ENCODE results near the gene ZNF358. TPM values are rescaled to one million over a fixed set of nuclear protein-coding genes. Genes with fewer than 3 reads are reported as not detected.
A peak's percentile ranks its signal among the peaks of the same experiment; 100 is the strongest.

The ZNF358 gene
- total RNA-seq, 6 experiments from 2014 or later: 15.3 to 35.1 (median 24.8) TPM

DNA sequence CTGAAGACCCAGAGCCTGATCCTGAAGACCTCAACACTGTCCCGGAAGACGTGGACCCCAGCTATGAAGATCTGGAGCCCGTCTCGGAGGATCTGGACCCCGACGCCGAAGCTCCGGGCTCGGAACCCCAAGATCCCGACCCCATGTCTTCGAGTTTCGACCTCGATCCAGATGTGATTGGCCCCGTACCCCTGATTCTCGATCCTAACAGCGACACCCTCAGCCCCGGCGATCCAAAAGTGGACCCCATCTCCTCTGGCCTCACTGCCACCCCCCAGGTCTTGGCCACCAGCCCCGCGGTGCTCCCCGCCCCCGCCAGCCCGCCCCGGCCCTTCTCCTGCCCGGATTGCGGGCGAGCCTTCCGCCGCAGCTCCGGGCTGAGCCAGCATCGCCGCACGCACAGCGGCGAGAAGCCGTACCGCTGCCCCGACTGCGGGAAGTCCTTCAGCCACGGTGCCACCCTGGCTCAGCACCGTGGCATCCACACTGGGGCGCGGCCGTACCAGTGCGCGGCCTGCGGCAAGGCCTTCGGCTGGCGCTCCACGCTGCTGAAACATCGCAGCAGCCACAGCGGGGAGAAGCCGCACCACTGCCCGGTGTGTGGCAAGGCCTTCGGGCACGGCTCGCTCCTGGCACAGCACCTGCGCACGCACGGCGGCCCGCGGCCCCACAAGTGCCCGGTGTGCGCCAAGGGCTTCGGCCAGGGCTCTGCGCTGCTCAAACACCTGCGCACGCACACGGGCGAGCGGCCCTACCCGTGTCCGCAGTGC lies 3.6 kb downstream of the ZNF358 start:
- no peak for TF ChIP-seq POLR2A (IDR thresholded peaks at IDR 0.05)
- TF ChIP-seq, protein P1, sequence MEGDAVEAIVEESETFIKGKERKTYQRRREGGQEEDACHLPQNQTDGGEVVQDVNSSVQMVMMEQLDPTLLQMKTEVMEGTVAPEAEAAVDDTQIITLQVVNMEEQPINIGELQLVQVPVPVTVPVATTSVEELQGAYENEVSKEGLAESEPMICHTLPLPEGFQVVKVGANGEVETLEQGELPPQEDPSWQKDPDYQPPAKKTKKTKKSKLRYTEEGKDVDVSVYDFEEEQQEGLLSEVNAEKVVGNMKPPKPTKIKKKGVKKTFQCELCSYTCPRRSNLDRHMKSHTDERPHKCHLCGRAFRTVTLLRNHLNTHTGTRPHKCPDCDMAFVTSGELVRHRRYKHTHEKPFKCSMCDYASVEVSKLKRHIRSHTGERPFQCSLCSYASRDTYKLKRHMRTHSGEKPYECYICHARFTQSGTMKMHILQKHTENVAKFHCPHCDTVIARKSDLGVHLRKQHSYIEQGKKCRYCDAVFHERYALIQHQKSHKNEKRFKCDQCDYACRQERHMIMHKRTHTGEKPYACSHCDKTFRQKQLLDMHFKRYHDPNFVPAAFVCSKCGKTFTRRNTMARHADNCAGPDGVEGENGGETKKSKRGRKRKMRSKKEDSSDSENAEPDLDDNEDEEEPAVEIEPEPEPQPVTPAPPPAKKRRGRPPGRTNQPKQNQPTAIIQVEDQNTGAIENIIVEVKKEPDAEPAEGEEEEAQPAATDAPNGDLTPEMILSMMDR (IDR thresholded peaks at IDR 0.05): no peak
- intact Hi-C loops (cut with DNase I): no loop called here
- DNase-seq: no peak

DNA sequence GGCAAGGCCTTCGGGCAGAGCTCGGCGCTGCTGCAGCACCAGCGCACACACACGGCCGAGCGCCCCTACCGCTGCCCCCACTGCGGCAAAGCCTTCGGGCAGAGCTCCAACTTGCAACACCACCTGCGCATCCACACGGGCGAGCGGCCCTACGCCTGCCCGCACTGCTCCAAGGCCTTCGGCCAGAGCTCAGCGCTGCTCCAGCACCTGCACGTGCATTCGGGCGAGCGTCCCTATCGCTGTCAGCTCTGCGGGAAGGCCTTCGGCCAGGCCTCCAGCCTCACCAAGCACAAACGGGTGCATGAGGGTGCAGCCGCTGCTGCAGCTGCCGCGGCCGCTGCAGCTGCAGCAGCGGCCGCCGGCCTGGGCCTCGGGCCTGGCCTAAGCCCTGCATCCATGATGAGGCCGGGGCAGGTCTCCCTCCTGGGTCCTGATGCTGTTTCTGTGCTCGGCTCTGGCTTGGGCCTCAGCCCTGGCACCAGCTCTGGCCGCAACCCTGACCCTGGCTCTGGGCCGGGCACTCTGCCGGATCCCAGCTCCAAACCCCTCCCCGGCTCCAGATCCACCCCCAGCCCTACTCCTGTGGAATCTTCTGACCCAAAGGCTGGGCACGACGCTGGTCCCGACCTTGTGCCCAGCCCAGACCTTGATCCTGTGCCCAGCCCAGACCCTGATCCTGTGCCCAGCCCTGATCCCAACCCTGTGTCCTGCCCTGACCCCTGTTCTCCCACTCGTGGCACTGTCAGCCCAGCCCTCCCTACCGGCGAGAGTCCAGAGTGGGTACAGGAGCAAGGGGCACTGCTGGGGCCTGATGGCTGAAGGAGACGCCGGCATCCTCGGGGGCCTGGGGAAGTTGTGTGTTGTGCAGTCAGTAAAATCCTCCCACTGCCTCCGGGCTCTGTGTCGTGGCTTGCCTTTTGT lies 4.5 kb downstream of the ZNF358 start:
- peak; percentile 76 to 94 (median 92) for DNase-seq

More for the DNA sequence above, 3.6 kb downstream of the ZNF358 start:
- ATAC-seq: no peak
- Histone ChIP-seq H3K4me3 (no peak overlapping the region), H3K36me3 (peaks cover 0 to 1% (median 0%) of the 10 kb centered on the region in 4 donors), H3K9me3 (no peaks in the 10 kb centered on the region), H3K27ac (no peak overlapping the region), H3K27me3 (no peaks in the 10 kb centered on the region), H3K4me1 (peaks cover 0 to 43% (median 11%) of the 10 kb centered on the region in 4 donors)
- 92% methylated on average over 17 of the region's 74 CpGs for WGBS (ENCODE audit: insufficient coverage, low coverage, low lambda C conversion rate, missing lambda C conversion rate)

DNA sequence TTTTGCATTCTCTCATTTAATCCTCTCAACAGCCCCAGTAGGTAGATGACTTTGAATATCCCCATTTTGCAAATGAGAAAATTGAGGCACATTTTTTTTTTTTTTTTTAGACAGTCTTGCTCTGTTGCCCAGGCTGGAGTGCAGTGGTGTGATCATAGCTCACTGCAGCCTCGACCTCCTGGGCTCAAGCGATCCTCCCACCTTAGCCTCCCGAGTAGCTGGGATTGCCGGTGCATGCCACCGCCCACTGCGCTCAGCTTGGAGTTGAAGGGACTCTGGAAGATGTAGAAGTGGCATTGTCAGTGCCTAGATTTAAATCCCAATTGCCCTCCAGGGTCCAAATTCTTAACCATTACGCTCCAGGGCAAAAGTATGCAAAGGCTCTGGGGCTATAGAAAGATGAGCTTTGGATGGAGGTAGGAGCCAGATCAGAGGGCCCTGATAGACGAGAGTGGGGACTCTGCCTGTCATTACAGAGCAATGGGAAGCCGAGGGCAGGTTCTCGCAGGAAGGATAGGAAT lies 5.7 kb downstream of the ZNF358 start:
- ATAC-seq (no peak), DNase-seq (no peak)
- TF ChIP-seq, protein P1 (IDR thresholded peaks at IDR 0.05): no peak
- no peak for TF ChIP-seq POLR2A (IDR thresholded peaks at IDR 0.05)
- Histone ChIP-seq H3K9me3 (no peaks in the 10 kb centered on the region), H3K27ac (peak overlapping the region in 2 of 3 donors; percentile 8 to 64), H3K4me3 (peak overlapping the region in 2 of 3 donors; percentile 15 to 77), H3K36me3 (peaks cover 0 to 7% (median 0%) of the 10 kb centered on the region in 4 donors), H3K27me3 (no peaks in the 10 kb centered on the region), H3K4me1 (peaks cover 0 to 36% (median 11%) of the 10 kb centered on the region in 4 donors)
- intact Hi-C loops (cut with DNase I): no loop called here
- WGBS (ENCODE audit: insufficient coverage, low coverage, low lambda C conversion rate, missing lambda C conversion rate): 69% methylated on average over 10 of the region's 10 CpGs

More for the DNA sequence above, 4.5 kb downstream of the ZNF358 start:
- peak overlapping the region in 2 of 3 donors; percentile 40 to 75 for H3K27ac ChIP-seq
- TF ChIP-seq, protein P1 (IDR thresholded peaks at IDR 0.05): no peak
- TF ChIP-seq POLR2A (IDR thresholded peaks at IDR 0.05): no peak
- ATAC-seq: peak; percentile 66 to 84 (median 76)
- no peak overlapping the region for H3K4me3 ChIP-seq
- 40% methylated on average over 13 of the region's 51 CpGs for WGBS (ENCODE audit: insufficient coverage, low coverage, low lambda C conversion rate, missing lambda C conversion rate)
- no peaks in the 10 kb centered on the region for H3K27me3 ChIP-seq
- intact Hi-C loops (cut with DNase I): no loop called here
- H3K36me3 ChIP-seq: peaks cover 0 to 7% (median 0%) of the 10 kb centered on the region in 4 donors
- no peaks in the 10 kb centered on the region for H3K9me3 ChIP-seq
- H3K4me1 ChIP-seq: peaks cover 0 to 40% (median 11%) of the 10 kb centered on the region in 4 donors

Data from right lobe of liver (tissue), 6 donors.